ENCODE results near the gene ALKBH1. TPM values are rescaled to one million over a fixed set of nuclear protein-coding genes. Genes with fewer than 3 reads are reported as not detected.

ALKBH1 gene
- total RNA-seq, 4 donors from 2014 or later = 9.7 to 12.7 (median 11.3) TPM

DNA sequence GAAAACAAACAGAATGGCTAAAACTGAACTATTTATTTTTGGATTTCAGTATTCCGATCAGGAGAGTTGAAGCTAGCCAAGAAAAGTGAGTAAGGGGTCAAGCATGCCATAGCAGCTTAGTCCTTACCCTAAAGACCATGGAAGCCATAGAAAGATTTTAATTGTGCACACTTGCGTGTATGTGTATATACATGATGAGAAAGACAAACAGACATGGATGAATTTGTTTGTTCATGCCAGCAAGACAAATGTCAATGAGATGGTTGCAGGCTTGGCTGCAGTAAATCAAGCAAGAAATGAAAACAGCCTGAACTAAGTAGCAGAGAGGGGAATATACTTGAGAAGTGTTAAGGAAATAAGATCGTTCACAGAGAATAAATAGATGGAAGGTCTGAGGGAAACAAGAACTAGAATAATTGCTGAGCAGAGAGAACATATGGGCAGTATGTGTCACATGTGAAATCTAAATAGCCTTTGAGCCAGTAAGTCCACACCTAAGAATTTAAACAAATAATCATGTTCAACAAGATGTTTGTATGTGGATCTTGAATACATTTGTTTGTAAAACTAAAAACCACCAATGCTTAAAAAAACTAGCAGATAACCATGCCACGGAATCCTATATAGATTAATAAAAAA lies 38.4 kb upstream of the ALKBH1 start:
- Histone ChIP-seq H3K27ac (no peak overlapping the region), H3K36me3 (peaks cover 0 to 95% of the 10 kb centered on the region in 2 donors), H3K4me3 (no peak overlapping the region), H3K4me1 (no peaks in the 10 kb centered on the region), H3K27me3 (no peaks in the 10 kb centered on the region), H3K9me3 (no peaks in the 10 kb centered on the region)
- TF ChIP-seq EP300 (IDR thresholded peaks at IDR 0.05) (no peak), POLR2AphosphoS5 (IDR thresholded peaks at IDR 0.05) (no peak), POLR2A (IDR thresholded peaks at IDR 0.05) (no peak), CTCF (IDR thresholded peaks at IDR 0.05) (no peak)
- 51 to 68% methylated on average over 4 of the region's 4 CpGs for WGBS, 2 donors (ENCODE audit: low coverage in 1 of 2)
- ATAC-seq = no peak

DNA sequence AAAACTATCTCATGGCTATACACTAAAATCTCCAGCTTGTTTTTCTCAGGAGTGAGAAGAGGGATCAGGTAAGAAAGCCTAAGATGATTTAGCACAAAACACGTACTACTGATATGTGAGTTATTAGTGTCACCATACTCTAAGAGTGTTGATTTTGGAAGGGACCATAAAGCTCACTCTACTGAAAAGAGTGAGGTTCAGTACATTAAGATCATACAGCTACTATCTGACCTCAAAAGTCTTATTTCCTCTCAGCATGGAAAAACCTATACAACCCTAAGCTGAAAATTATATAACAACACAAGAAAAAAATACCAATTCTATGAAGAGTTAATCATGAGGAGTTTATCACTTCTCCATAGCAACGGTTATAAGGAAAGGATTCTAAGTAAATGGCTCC lies 33.6 kb upstream of the ALKBH1 start:
- H3K9me3 ChIP-seq = no peaks in the 10 kb centered on the region
- peaks cover 0 to 12% (median 0%) of the 10 kb centered on the region in 3 donors for H3K4me1 ChIP-seq
- no peaks in the 10 kb centered on the region for H3K27me3 ChIP-seq
- ATAC-seq = no peak
- 54 to 67% methylated on average over 2 of the region's 2 CpGs for WGBS, 2 donors (ENCODE audit: low coverage in 1 of 2)
- H3K27ac ChIP-seq = no peak overlapping the region
- TF ChIP-seq POLR2A (IDR thresholded peaks at IDR 0.05) = no peak
- no peak for TF ChIP-seq POLR2AphosphoS5 (IDR thresholded peaks at IDR 0.05)
- no peak for TF ChIP-seq CTCF (IDR thresholded peaks at IDR 0.05)
- TF ChIP-seq EP300 (IDR thresholded peaks at IDR 0.05) = no peak
- peaks cover 7 to 95% of the 10 kb centered on the region in 2 donors for H3K36me3 ChIP-seq
- no peak overlapping the region for H3K4me3 ChIP-seq

GRCh38 chr14:77738559-77739250 lies 30.9 kb upstream of the ALKBH1 start:
- ATAC-seq = no peak
- WGBS, 2 donors (ENCODE audit: low coverage in 1 of 2) = 63 to 69% methylated on average over 7 of the region's 7 CpGs
- H3K27me3 ChIP-seq = no peaks in the 10 kb centered on the region
- H3K27ac ChIP-seq = no peak overlapping the region
- H3K9me3 ChIP-seq = no peaks in the 10 kb centered on the region
- TF ChIP-seq EP300 (IDR thresholded peaks at IDR 0.05) = no peak
- TF ChIP-seq POLR2A (IDR thresholded peaks at IDR 0.05) = no peak
- no peak for TF ChIP-seq CTCF (IDR thresholded peaks at IDR 0.05)
- TF ChIP-seq POLR2AphosphoS5 (IDR thresholded peaks at IDR 0.05) = no peak
- peaks cover 14 to 96% of the 10 kb centered on the region in 2 donors for H3K36me3 ChIP-seq
- H3K4me3 ChIP-seq = no peak overlapping the region
- H3K4me1 ChIP-seq = peaks cover 0 to 12% (median 0%) of the 10 kb centered on the region in 3 donors

GRCh38 chr14:77730976-77731497 lies 23.2 kb upstream of the ALKBH1 start:
- Histone ChIP-seq H3K4me3 (no peak overlapping the region), H3K27me3 (no peaks in the 10 kb centered on the region), H3K4me1 (no peaks in the 10 kb centered on the region), H3K36me3 (peaks cover 16 to 100% of the 10 kb centered on the region in 2 donors), H3K9me3 (no peaks in the 10 kb centered on the region), H3K27ac (no peak overlapping the region)
- 50 to 53% methylated on average over 3 of the region's 3 CpGs for WGBS, 2 donors (ENCODE audit: low coverage in 1 of 2)
- no peak for ATAC-seq
- no peak for TF ChIP-seq POLR2A (IDR thresholded peaks at IDR 0.05)
- TF ChIP-seq CTCF (IDR thresholded peaks at IDR 0.05) = no peak
- TF ChIP-seq EP300 (IDR thresholded peaks at IDR 0.05) = no peak
- TF ChIP-seq POLR2AphosphoS5 (IDR thresholded peaks at IDR 0.05) = no peak
